ENCODE results near the gene IFI27. TPM values are rescaled to one million over a fixed set of nuclear protein-coding genes. Genes with fewer than 3 reads are reported as not detected.

Gene IFI27
- total RNA-seq, 4 donors from 2014 or later: 61.2 to 247 (median 175) TPM

GRCh38 chr14:94157197-94157596 is 46.7 kb downstream of the IFI27 start:
- Histone ChIP-seq H3K36me3 (no peaks in the 10 kb centered on the region), H3K27me3 (no peaks in the 10 kb centered on the region), H3K9me3 (no peaks in the 10 kb centered on the region), H3K27ac (no peak overlapping the region), H3K4me1 (peaks cover 0 to 4% (median 0%) of the 10 kb centered on the region in 3 donors), H3K4me3 (no peak overlapping the region)
- TF ChIP-seq CTCF (IDR thresholded peaks at IDR 0.05) (no peak), POLR2AphosphoS5 (IDR thresholded peaks at IDR 0.05) (no peak), POLR2A (IDR thresholded peaks at IDR 0.05) (no peak), EP300 (IDR thresholded peaks at IDR 0.05) (no peak)
- ATAC-seq: no peak

- H3K27ac ChIP-seq: no peak overlapping the region
- no peaks in the 10 kb centered on the region for H3K36me3 ChIP-seq
- no peaks in the 10 kb centered on the region for H3K27me3 ChIP-seq
- TF ChIP-seq POLR2AphosphoS5 (IDR thresholded peaks at IDR 0.05) (no peak), EP300 (IDR thresholded peaks at IDR 0.05) (no peak), CTCF (IDR thresholded peaks at IDR 0.05) (no peak), POLR2A (IDR thresholded peaks at IDR 0.05) (no peak)
- H3K9me3 ChIP-seq: no peaks in the 10 kb centered on the region
- no peak overlapping the region for H3K4me3 ChIP-seq
- H3K4me1 ChIP-seq: peaks cover 0 to 5% (median 0%) of the 10 kb centered on the region in 3 donors
- no peak for ATAC-seq
- 47 to 55% methylated on average over 7 to 10 of the region's 10 CpGs for WGBS, 2 donors (ENCODE audit: low coverage in 1 of 2)
These were observed 47.8 kb downstream of the IFI27 start for GRCh38 chr14:94158239-94158883.

DNA sequence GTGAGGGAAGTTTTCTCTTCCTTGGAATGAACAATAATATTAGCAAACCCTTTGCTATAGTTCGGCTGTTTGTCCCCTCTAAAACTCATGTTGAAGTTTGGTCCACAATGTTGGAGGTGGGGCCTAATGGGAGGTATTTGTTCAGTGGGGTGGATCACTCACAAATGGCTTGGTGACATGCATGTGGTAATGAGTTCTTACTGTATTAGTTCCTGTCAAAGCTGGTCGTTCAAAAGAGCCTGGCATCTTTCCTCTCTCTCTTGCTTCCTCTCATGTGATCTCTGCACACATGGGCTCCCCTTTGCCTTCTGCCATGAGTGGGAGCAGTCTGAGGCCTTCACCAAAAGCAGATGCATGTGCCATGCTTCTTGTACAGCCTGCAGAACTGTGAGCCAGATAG is 50.5 kb downstream of the IFI27 start:
- peaks cover 0 to 12% (median 0%) of the 10 kb centered on the region in 3 donors for H3K4me1 ChIP-seq
- whole genome bisulfite sequencing, 2 donors (ENCODE audit: low coverage in 1 of 2): 49 to 50% methylated on average over 1 to 2 of the region's 2 CpGs
- no peaks in the 10 kb centered on the region for H3K36me3 ChIP-seq
- no peaks in the 10 kb centered on the region for H3K9me3 ChIP-seq
- H3K27me3 ChIP-seq: peaks cover 20% of the 10 kb centered on the region
- H3K27ac ChIP-seq: no peak overlapping the region
- TF ChIP-seq POLR2AphosphoS5 (IDR thresholded peaks at IDR 0.05) (no peak), CTCF (IDR thresholded peaks at IDR 0.05) (no peak), EP300 (IDR thresholded peaks at IDR 0.05) (no peak), POLR2A (IDR thresholded peaks at IDR 0.05) (no peak)
- no peak for ATAC-seq
- no peak overlapping the region for H3K4me3 ChIP-seq

GRCh38 chr14:94161981-94162380 is 51.4 kb downstream of the IFI27 start:
- Histone ChIP-seq H3K9me3 (no peaks in the 10 kb centered on the region), H3K27ac (no peak overlapping the region), H3K4me1 (peaks cover 0 to 12% (median 0%) of the 10 kb centered on the region in 3 donors), H3K4me3 (no peak overlapping the region), H3K27me3 (peaks cover 23% of the 10 kb centered on the region), H3K36me3 (no peaks in the 10 kb centered on the region)
- TF ChIP-seq POLR2AphosphoS5 (IDR thresholded peaks at IDR 0.05) (no peak), POLR2A (IDR thresholded peaks at IDR 0.05) (no peak), CTCF (IDR thresholded peaks at IDR 0.05) (no peak), EP300 (IDR thresholded peaks at IDR 0.05) (no peak)
- no peak for ATAC-seq
- WGBS, 2 donors (ENCODE audit: low coverage in 1 of 2): 0% methylated on average over 2 of the region's 2 CpGs

GRCh38 chr14:94162466-94162865 is 51.9 kb downstream of the IFI27 start:
- Histone ChIP-seq H3K4me3 (no peak overlapping the region), H3K36me3 (no peaks in the 10 kb centered on the region), H3K9me3 (no peaks in the 10 kb centered on the region), H3K4me1 (peaks cover 0 to 12% (median 0%) of the 10 kb centered on the region in 3 donors), H3K27me3 (peaks cover 23% of the 10 kb centered on the region), H3K27ac (no peak overlapping the region)
- TF ChIP-seq EP300 (IDR thresholded peaks at IDR 0.05): no peak
- WGBS, 2 donors (ENCODE audit: low coverage in 1 of 2): 77 to 82% methylated on average over 3 to 4 of the region's 5 CpGs
- no peak for ATAC-seq

Measured in gastroesophageal sphincter (tissue), 4 donors.